ENCODE measurements around the gene RPS6KA2. TPM values are rescaled to one million over a fixed set of nuclear protein-coding genes. Genes with fewer than 3 reads are reported as not detected.

The RPS6KA2 gene
- total RNA-seq, 1 donor from 2014 or later = 36.1 TPM

GRCh38 chr6:166422201-166422940 lies 204.7 kb downstream of the RPS6KA2 start:
- no peak for DNase-seq (ENCODE audit: low spot score)

DNA sequence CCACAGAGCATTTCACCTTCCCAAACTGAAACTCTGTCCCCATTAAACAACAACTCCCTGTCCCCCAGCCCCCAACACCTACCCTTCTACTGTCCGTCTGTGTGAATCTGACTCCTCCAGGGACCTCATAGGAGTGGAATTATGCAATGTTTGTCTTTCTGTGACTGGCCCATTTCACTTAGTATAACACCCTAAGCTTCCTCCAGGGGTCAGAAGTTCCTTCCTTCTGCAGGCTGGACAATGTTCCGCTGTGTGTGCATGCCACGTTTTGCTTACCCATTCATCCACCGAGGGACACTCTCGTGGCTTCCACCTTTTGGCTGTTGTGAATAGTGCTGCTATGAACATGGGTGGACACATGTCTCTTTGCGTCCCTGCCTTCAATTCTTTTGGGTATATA lies 206.7 kb downstream of the RPS6KA2 start:
- no peak for DNase-seq (ENCODE audit: low spot score)

DNA sequence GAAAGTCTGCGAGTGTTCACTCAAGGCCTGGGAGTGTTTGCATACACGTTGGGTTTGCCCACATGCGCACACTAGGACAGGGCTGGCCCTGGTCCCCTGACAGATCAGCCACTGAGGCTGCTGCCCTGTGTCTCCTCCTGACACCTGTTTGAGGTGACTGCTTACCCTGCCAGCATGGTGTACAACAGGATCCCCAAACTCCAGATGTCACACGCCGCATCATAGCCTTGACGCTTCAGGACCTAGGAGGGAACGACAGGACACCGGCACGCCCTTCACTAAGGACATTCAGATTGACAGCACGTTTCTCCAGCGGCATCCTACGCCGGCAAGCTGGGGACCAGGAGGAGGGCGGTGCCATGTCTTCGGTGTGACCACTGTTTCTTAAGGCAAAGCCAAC lies 207.3 kb downstream of the RPS6KA2 start:
- DNase-seq (ENCODE audit: low spot score) = no peak

DNA sequence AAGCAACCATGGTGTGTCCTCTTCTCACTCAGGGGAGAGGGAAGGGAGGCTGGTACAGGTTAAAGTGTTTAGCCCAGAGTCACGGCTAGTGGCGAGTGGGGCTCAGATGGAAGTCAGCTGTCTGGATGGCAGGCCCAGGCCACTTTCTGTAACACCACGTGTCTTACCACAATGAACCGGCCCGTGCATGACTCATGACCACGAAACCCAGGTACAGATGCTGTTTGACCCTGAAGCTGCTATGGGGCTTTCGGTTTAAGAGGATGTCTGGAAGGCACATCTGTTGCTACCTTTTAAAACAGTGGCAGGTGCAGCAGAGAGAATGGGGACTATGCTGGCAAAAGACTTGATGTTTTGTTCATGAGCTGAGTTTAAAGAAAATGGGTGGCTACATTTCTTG lies 207.8 kb downstream of the RPS6KA2 start:
- DNase-seq (ENCODE audit: low spot score) = no peak

DNA sequence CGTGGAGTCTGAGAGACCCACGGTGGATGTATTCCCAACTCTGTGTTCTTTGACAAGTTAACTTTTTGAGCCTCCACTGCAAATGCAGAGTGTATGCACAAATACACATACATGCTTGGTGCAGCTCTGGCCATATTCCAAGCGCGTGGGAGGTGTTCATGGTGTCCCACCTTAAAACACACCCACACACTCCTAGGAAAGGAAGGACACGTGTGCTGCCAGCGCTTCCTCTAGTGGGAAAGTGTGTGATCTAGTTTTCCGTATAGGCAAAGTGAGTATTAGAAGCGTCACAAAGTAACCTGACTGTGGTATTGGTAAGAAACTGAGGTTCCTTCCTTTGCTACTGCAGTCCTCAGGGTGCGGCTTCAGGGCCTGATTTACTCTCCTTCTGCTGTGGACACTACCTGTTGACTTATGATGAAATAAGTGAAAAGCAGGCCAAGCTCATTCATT lies 208.3 kb downstream of the RPS6KA2 start:
- no peak for DNase-seq (ENCODE audit: low spot score)

- no peak for DNase-seq (ENCODE audit: low spot score)
These were observed 209.8 kb downstream of the RPS6KA2 start for GRCh38 chr6:166417285-166417691.

DNA sequence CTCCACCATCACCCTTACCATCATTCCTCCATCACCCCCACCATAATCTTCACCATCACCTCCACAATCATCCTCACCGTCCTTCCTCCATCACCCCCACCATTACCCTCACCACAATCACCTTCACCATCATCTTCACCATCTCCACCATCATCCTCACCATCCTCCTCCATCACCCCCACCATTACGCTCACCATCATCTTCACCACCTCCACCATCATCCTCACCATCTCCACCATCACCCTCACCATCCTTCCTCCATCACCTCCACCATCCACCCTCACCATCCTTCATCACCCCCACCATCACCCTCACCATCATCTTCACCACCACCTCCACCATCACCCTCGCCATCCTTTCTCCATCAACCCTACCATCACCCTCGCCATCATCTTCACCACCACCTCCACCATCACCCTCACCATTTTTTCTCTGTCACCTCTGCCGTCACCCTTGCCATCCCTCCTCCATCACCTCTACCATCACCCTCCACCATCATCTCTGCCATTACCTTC lies 211.2 kb downstream of the RPS6KA2 start:
- DNase-seq (ENCODE audit: low spot score) = no peak

DNA sequence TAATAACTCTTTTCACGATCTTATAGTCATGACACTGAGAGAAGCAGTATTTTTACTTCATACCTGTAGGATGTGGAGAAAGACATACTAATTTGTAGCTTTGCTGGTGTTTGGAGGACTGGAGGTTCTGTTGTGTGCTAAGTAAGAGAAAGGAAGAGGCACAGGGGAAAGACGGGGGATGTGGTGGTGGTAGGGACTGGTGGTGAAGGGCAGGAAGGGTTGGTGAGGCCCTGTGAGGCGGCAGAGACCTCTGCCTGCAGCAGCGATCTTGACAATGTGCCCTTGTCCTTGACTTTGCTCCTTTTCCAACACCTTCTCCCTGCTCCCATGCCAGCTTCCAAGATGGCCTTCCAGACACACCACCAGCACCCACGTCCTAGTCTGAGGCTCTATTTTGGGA lies 211.7 kb downstream of the RPS6KA2 start:
- DNase-seq (ENCODE audit: low spot score) = no peak

GRCh38 chr6:166413491-166413951 lies 213.5 kb downstream of the RPS6KA2 start:
- no peak for DNase-seq (ENCODE audit: low spot score)

- DNase-seq (ENCODE audit: low spot score) = no peak
These were observed 214.1 kb downstream of the RPS6KA2 start for GRCh38 chr6:166412911-166413384.

GRCh38 chr6:166412156-166412910 lies 214.7 kb downstream of the RPS6KA2 start:
- DNase-seq (ENCODE audit: low spot score) = no peak

DNA sequence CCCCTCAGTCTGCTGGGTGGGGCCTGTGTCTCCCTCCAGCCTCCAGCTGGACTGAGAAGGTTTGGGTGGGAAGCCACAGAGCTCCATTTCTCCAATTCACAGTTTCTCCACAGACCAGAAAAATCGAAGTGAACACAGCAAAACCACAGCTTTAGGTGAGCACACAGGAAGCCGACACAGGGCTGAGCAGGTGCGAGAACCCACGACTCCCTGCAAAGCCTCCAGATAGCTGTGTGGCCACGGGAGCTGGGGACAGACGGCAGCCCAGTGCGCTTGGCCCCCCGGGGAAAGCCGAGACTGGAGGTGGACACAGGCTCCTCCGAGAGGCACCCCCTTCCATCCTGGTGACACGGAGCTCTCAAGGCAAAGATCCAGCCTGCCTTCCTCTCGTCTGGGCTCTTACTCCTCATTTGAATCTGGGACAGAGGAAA lies 215.3 kb downstream of the RPS6KA2 start:
- DNase-seq (ENCODE audit: low spot score) = no peak

DNA sequence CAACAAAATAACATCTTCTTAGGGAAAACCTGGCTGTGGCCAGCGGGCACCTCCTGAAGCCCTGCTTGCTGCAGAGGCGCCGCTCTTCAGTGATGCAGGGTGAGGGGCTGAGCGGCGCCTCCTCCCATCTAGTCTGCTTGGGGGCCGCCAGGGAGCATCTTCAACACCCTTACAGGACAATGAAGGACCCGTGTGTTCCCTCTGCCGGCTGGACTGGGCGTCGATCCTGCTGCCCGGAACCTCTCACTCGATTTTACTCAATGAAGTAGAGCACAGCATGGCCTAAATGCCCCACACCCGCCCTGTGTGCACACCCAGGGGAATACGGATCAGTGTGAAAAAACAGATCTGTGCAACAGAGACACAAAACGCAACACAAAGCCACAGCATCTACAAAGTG lies 215.8 kb downstream of the RPS6KA2 start:
- DNase-seq (ENCODE audit: low spot score) = no peak

- no peak for DNase-seq (ENCODE audit: low spot score)
These were observed 216.6 kb downstream of the RPS6KA2 start for GRCh38 chr6:166410426-166410935.

DNA sequence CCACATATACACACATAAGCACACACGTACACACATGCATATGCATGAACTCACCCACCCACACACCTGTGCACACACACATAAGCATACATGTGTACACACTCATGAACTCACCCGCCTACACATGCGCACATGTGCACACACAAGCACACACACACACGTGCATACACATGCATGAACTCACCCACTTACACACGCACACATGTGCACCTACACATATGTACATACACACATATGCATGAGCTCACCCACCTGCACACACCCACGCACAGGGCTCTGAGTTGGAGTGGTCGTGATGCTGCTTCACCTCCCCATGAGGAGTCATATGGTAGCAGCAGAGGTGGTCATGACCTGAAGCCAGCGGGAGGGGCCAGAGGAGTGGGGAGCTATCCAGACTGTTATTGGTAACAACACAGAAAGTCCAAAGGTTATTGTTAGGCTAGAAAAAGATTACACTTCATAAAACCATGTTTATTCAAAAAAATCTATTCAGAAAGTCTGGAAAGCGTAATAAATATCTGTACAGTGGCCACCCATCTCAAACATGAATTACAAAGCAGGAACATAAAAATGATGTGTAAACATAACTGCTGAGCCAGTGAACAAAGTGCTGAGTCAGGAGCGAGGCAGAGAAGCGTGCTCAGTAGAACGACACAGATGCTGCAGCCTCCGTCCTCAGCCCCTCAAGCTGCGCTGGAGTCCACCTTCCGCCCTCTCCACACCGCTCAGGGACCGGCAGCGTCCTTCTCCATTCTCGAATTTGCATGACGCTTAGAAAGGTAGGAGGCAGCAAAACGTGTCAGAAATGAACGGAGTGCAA lies 217.9 kb downstream of the RPS6KA2 start:
- DNase-seq (ENCODE audit: low spot score) = no peak

DNA sequence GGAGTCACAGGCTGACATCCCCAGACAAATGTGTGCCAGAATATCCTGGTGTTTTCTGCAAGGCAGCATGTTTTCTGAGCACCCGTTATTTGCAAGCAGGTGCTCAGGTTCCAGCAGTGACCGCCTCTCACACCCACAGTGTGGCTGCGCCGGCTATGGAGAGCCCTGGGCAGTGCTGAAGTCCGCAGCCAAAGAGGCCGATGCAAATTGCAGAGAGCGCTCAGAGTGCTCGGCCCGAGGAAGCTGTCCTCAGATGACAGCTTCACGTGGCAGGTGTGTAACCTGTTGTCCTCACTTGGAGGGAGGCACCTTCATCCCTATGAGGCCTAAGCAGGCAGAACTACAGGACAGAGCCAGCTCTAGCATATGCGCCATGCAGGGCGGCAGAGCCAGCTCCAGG lies 220.9 kb downstream of the RPS6KA2 start:
- no peak for DNase-seq (ENCODE audit: low spot score)

DNA sequence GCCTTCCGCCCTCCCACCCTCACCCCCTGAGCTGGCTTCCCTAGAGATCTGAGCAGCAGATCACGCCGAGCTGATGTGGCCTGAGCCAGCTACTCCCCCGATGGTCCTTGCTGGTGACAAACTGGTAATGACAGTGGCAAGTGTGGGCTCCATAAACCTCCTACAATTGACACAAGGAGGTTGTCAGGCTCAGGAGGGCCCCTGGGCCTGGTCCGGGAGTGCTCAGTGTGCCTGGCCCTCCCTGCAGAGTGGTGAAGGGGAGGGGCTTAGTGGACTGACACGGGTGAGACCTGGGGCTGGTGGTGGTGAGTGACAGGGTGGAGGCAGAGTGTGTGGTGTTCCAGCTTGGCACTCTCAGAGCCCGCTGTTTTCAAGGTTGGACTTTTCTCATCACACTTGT lies 221.7 kb downstream of the RPS6KA2 start:
- DNase-seq (ENCODE audit: low spot score) = no peak

DNA sequence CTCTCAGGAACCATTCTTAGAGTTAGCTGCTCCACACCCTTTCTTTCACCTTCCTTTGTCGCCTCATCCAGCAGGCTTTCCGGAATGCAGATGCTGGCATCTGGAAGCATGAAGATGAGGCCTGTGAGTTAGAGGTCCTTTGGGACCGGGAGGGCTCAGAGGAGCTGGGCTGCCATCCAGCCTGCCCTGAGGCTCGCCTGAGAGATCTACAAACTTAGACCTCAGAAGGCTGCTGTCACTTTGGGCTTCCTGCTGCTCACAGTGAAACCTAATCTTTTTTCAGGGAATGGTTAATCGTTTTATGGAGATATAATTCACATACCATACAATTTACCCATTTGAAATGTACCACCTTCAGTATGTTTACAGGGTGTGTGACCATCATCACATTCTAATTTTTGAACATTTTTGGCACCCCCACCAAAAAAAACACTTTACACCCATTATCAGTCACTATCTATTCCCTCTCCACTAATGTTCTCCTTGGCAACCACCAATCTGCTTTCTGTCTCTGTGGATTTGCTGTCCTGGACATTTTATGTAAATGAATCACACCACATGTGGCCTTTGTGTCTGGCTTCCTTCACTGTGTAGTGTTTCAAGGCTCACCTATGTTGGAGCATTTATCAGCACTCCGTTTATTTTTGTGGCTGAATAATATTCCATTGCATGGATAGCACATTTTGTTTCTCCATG lies 224.3 kb downstream of the RPS6KA2 start:
- DNase-seq (ENCODE audit: low spot score) = no peak

DNA sequence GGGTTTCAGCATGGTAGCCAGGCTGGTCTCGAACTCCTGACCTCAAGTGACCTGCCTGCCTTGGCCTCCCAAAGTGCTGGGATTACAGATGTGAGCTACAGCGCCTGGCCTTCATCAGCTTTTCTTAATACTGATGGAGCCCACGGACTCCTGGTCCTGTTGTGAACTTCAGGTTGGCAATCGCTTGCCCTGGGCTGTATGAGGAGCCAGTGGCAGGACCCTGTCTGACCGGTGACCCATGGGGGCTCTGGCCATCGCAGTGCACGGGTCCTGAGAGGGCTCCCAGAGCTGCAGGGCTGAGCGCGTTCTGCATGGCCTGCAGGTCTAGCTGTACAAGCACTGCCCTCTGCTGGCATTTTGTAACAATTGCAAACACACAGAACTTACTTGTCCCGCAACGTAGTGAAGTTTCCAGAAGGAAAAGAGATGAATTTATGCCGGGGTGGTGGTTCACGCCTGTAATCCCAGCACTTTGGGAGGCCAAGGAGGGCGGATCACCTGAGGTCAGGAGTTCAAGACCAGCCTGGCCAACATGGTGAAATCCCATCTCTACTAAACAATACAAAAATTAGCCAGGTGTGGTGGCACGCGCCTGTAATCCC lies 226.3 kb downstream of the RPS6KA2 start:
- DNase-seq (ENCODE audit: low spot score) = peak; percentile 71

DNA sequence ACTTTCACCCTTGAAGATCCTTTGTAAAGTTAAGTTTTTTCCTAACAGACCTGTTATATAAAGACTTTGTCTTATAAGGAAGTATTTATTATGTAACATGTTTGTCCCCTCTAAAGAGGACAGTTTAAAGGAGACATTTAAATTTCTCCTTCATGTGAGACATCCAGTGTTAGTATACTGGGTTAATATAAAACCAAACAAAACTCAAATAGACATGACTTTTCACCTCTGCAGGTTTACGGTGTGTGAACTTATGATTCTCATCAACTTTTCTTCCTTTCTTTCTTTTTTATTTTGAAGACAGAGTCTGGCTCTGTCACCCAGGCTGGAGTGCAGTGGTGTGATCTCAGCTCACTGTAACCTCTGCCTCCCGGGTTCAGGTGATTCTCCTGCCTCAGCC lies 226.9 kb downstream of the RPS6KA2 start:
- no peak for DNase-seq (ENCODE audit: low spot score)

- no peak for DNase-seq (ENCODE audit: low spot score)
These were observed 228.7 kb downstream of the RPS6KA2 start for GRCh38 chr6:166398348-166398747.

Data from mucosa of gallbladder (tissue), 1 donor.